CD4-positive, CD25-positive, alpha-beta regulatory T cell (primary cell): ENCODE measurements around the gene TP53I11. TPM values are rescaled to one million over a fixed set of nuclear protein-coding genes. Genes with fewer than 3 reads are reported as not detected.

Experiments
- ATAC-seq, 2 donors: fragments of 150-1000 bp; cut with Tn5 transposase; one replicate each; pipeline ENCODE4 v1.10.0; 2021; ENCODE audit warnings: low read depth in 2 of 2, moderate number of reproducible peaks in 2 of 2, moderate library complexity in 1 of 2
- DNase-seq, 3 donors: peaks; one replicate each; pipeline versions ENCODE4 v3.0.0 to v3.0.0-alpha.2; 2012 to 2022; ENCODE audit warnings: mixed read lengths in 1 of 3
- H3K27ac ChIP-seq: one replicate; pipeline ENCODE4 v1.7.0; 2013; ENCODE audit warnings: mild to moderate bottlenecking, low read length; ENCODE audit not compliant: insufficient read depth, poor library complexity, severe bottlenecking
- H3K27me3 ChIP-seq: one replicate; pipeline ENCODE4 v1.7.0; 2013; ENCODE audit warnings: low read length; ENCODE audit not compliant: control insufficient read depth, insufficient read depth
- H3K36me3 ChIP-seq: one replicate; pipeline ENCODE4 v1.7.0; 2013; ENCODE audit warnings: mild to moderate bottlenecking, low read length, moderate library complexity; ENCODE audit not compliant: control insufficient read depth, insufficient read depth
- H3K4me1 ChIP-seq: 2 replicates; pipeline ENCODE4 v1.7.0; 2013; ENCODE audit warnings: mild to moderate bottlenecking, low read length; ENCODE audit not compliant: insufficient read depth, control insufficient read depth, poor library complexity, severe bottlenecking
- H3K4me3 ChIP-seq: one replicate; pipeline ENCODE4 v1.7.0; 2013; ENCODE audit warnings: low read depth, mild to moderate bottlenecking, low read length, moderate library complexity
- H3K9me3 ChIP-seq, 2 experiments: 1 replicate in 1 of 2; 2 replicates in 1 of 2; pipeline ENCODE4 v1.7.0; 2013; ENCODE audit warnings: low read length in 2 of 2, mild to moderate bottlenecking in 1 of 2, moderate library complexity in 1 of 2; ENCODE audit not compliant: control insufficient read depth in 2 of 2
- H3K27ac Mint-ChIP-seq, 3 donors: one replicate each; pipeline ENCODE4 v1.8.0; 2020 to 2022; ENCODE audit warnings: mild to moderate bottlenecking in 3 of 3, mixed read lengths in 3 of 3, moderate library complexity in 2 of 3
- H3K27me3 Mint-ChIP-seq: one replicate; pipeline ENCODE4 v1.8.0; 2022; ENCODE audit warnings: mild to moderate bottlenecking, mixed read lengths
- H3K36me3 Mint-ChIP-seq: one replicate; pipeline ENCODE4 v1.8.0; 2020; ENCODE audit warnings: mixed read lengths
- H3K4me1 Mint-ChIP-seq, 4 donors: one replicate each; pipeline ENCODE4 v1.8.0; 2020 to 2022; ENCODE audit warnings: mixed read lengths in 4 of 4, mild to moderate bottlenecking in 1 of 4
- H3K4me3 Mint-ChIP-seq, 4 donors: one replicate each; pipeline ENCODE4 v1.8.0; 2020 to 2022; ENCODE audit warnings: mild to moderate bottlenecking in 4 of 4, mixed read lengths in 4 of 4, moderate library complexity in 3 of 4
- H3K9me3 Mint-ChIP-seq, 7 donors: one replicate each; pipeline ENCODE4 v1.8.0; 2020 to 2022; ENCODE audit warnings: mixed read lengths in 7 of 7, mild to moderate bottlenecking in 3 of 7, moderate library complexity in 2 of 7
- polyA plus RNA-seq, 4 donors: library from polyadenylated mRNA; unstranded; fragments of 300-500 nt; fragmentation: Illumina TruSeq; gene quantifications; one replicate each; pipeline ENCODE4 v1.2.3, GENCODE V29; 2021
- total RNA-seq: library from RNA; stranded (reverse); gene quantifications from one replicate; pipeline ENCODE4 v1.2.3, GENCODE V29; 2022

The TP53I11 gene
- total and polyA plus RNA-seq, 5 donors from 2014 or later, result 2.0 to 17.4 (median 2.6) TPM

- peaks cover 7 to 24% (median 12%) of the 10 kb centered on the region in 4 donors for H3K4me1 Mint-ChIP-seq
These were observed 33.1 kb upstream of the TP53I11 start for GRCh38 chr11:44983786-44984185.

GRCh38 chr11:44982496-44983062 is 31.9 kb upstream of the TP53I11 start:
- DNase-seq, result no peak
- H3K36me3 Mint-ChIP-seq, result no peaks in the 10 kb centered on the region
- no peaks in the 10 kb centered on the region for H3K27me3 Mint-ChIP-seq
- H3K9me3 ChIP-seq, result no peaks in the 10 kb centered on the region
- ATAC-seq, result no peak
- peaks cover 45% of the 10 kb centered on the region for H3K4me1 ChIP-seq
- no peak overlapping the region for H3K27ac Mint-ChIP-seq
- no peak overlapping the region for H3K4me3 Mint-ChIP-seq
- H3K4me1 Mint-ChIP-seq, result peaks cover 7 to 24% (median 12%) of the 10 kb centered on the region in 4 donors
- no peaks in the 10 kb centered on the region for H3K27me3 ChIP-seq
- no peaks in the 10 kb centered on the region for H3K9me3 Mint-ChIP-seq
- no peak overlapping the region for H3K27ac ChIP-seq
- H3K4me3 ChIP-seq, result no peak overlapping the region
- H3K36me3 ChIP-seq, result no peaks in the 10 kb centered on the region

More at GRCh38 chr11:44983786-44984185, 33.1 kb upstream of the TP53I11 start:
- Mint-ChIP-seq H3K27me3 (no peaks in the 10 kb centered on the region), H3K36me3 (no peaks in the 10 kb centered on the region), H3K9me3 (no peaks in the 10 kb centered on the region), H3K4me3 (peak overlapping the region in 1 of 4 donors; percentile 48), H3K27ac (no peak overlapping the region)
- Histone ChIP-seq H3K4me3 (no peak overlapping the region), H3K9me3 (no peaks in the 10 kb centered on the region), H3K36me3 (no peaks in the 10 kb centered on the region), H3K27me3 (no peaks in the 10 kb centered on the region), H3K27ac (no peak overlapping the region), H3K4me1 (peaks cover 32% of the 10 kb centered on the region)
- ATAC-seq (no peak), DNase-seq (peak in 1 of 3 donors; percentile 37)

GRCh38 chr11:44980533-44981427 is 30.1 kb upstream of the TP53I11 start:
- peaks cover 49% of the 10 kb centered on the region for H3K4me1 ChIP-seq
- Mint-ChIP-seq H3K27ac (peak overlapping the region in 1 of 3 donors; percentile 43), H3K9me3 (no peaks in the 10 kb centered on the region), H3K4me3 (no peak overlapping the region), H3K4me1 (peaks cover 12 to 30% (median 16%) of the 10 kb centered on the region in 4 donors), H3K27me3 (no peaks in the 10 kb centered on the region), H3K36me3 (no peaks in the 10 kb centered on the region)
- H3K36me3 ChIP-seq, result no peaks in the 10 kb centered on the region
- ATAC-seq (no peak), DNase-seq (no peak)
- no peak overlapping the region for H3K4me3 ChIP-seq
- H3K9me3 ChIP-seq, result no peaks in the 10 kb centered on the region
- no peaks in the 10 kb centered on the region for H3K27me3 ChIP-seq
- no peak overlapping the region for H3K27ac ChIP-seq

GRCh38 chr11:44979543-44980399 is 29.1 kb upstream of the TP53I11 start:
- H3K4me3 Mint-ChIP-seq, result no peak overlapping the region
- Histone ChIP-seq H3K27ac (no peak overlapping the region), H3K4me1 (peaks cover 49% of the 10 kb centered on the region), H3K9me3 (no peaks in the 10 kb centered on the region), H3K4me3 (no peak overlapping the region), H3K36me3 (no peaks in the 10 kb centered on the region), H3K27me3 (no peaks in the 10 kb centered on the region)
- H3K9me3 Mint-ChIP-seq, result no peaks in the 10 kb centered on the region
- no peaks in the 10 kb centered on the region for H3K36me3 Mint-ChIP-seq
- H3K27me3 Mint-ChIP-seq, result no peaks in the 10 kb centered on the region
- peak overlapping the region in 1 of 3 donors; percentile 15 for H3K27ac Mint-ChIP-seq
- DNase-seq (no peak), ATAC-seq (no peak)
- peaks cover 12 to 30% (median 17%) of the 10 kb centered on the region in 4 donors for H3K4me1 Mint-ChIP-seq

GRCh38 chr11:44978961-44979331 is 28.3 kb upstream of the TP53I11 start:
- no peaks in the 10 kb centered on the region for H3K27me3 ChIP-seq
- peaks cover 11 to 26% (median 17%) of the 10 kb centered on the region in 4 donors for H3K4me1 Mint-ChIP-seq
- no peaks in the 10 kb centered on the region for H3K27me3 Mint-ChIP-seq
- no peaks in the 10 kb centered on the region for H3K9me3 Mint-ChIP-seq
- no peak overlapping the region for H3K27ac Mint-ChIP-seq
- H3K36me3 Mint-ChIP-seq, result no peaks in the 10 kb centered on the region
- DNase-seq (no peak), ATAC-seq (peak in 1 of 2 donors; percentile 15)
- H3K36me3 ChIP-seq, result no peaks in the 10 kb centered on the region
- peak overlapping the region; percentile 44 for H3K27ac ChIP-seq
- peaks cover 49% of the 10 kb centered on the region for H3K4me1 ChIP-seq
- no peak overlapping the region for H3K4me3 ChIP-seq
- no peaks in the 10 kb centered on the region for H3K9me3 ChIP-seq
- peak overlapping the region in 1 of 4 donors; percentile 59 for H3K4me3 Mint-ChIP-seq

- Histone ChIP-seq H3K4me1 (peaks cover 45% of the 10 kb centered on the region), H3K9me3 (no peaks in the 10 kb centered on the region), H3K27ac (peak overlapping the region; percentile 44), H3K4me3 (no peak overlapping the region), H3K36me3 (no peaks in the 10 kb centered on the region), H3K27me3 (no peaks in the 10 kb centered on the region)
- Mint-ChIP-seq H3K36me3 (no peaks in the 10 kb centered on the region), H3K9me3 (no peaks in the 10 kb centered on the region), H3K4me1 (peaks cover 6 to 21% (median 15%) of the 10 kb centered on the region in 4 donors), H3K27ac (no peak overlapping the region), H3K27me3 (no peaks in the 10 kb centered on the region), H3K4me3 (no peak overlapping the region)
- DNase-seq, result no peak
- ATAC-seq, result no peak
These were observed 27.7 kb upstream of the TP53I11 start for GRCh38 chr11:44978274-44978960.

GRCh38 chr11:44977493-44977984 is 26.9 kb upstream of the TP53I11 start:
- H3K27me3 ChIP-seq, result no peaks in the 10 kb centered on the region
- H3K4me1 Mint-ChIP-seq, result peaks cover 5 to 18% (median 13%) of the 10 kb centered on the region in 4 donors
- H3K36me3 Mint-ChIP-seq, result no peaks in the 10 kb centered on the region
- peak overlapping the region; percentile 26 for H3K4me3 ChIP-seq
- no peaks in the 10 kb centered on the region for H3K9me3 ChIP-seq
- ATAC-seq (peak; percentile 47 to 57), DNase-seq (peak in 1 of 3 donors; percentile 46)
- no peak overlapping the region for H3K4me3 Mint-ChIP-seq
- H3K4me1 ChIP-seq, result peaks cover 42% of the 10 kb centered on the region
- no peak overlapping the region for H3K27ac ChIP-seq
- no peaks in the 10 kb centered on the region for H3K27me3 Mint-ChIP-seq
- no peaks in the 10 kb centered on the region for H3K36me3 ChIP-seq
- H3K27ac Mint-ChIP-seq, result no peak overlapping the region
- no peaks in the 10 kb centered on the region for H3K9me3 Mint-ChIP-seq
